ENCODE results near the gene ACD. TPM values are rescaled to one million over a fixed set of nuclear protein-coding genes. Genes with fewer than 3 reads are reported as not detected.

ACD gene
- total RNA-seq = 25.4 and 28.4 TPM in 2 replicates

GRCh38 chr16:67659675-67660563 lies at the start of gene ACD:
ACD (minus strand) TSS chr16:67660260; CDS start chr16:67660220, 40 bp downstream.

GRCh38 chr16:67666559-67667452 lies 6.7 kb upstream of the ACD start, which contains the start of the genes C16orf86 and ENKD1:
C16orf86 (plus strand) TSS chr16:67666814; CDS start chr16:67666971, 157 bp downstream.
ENKD1 (minus strand) TSS chr16:67666750; CDS start chr16:67666442, 308 bp downstream.

GRCh38 chr16:67660564-67661028 lies 536 bp upstream of the ACD start, which contains the start of gene PARD6A:
PARD6A (plus strand) TSS chr16:67660960; CDS start chr16:67661039, 79 bp downstream.

Other genes with a start within 250 kb of the ACD start
- gene ZDHHC1, start 243.8 kb downstream of the ACD start, total RNA-seq = 8.5 and 13.1 TPM in 2 replicates
- 0.10 and 0.65 TPM in 2 replicates for gene HSD11B2, start 229.1 kb downstream of the ACD start, total RNA-seq
- gene ATP6V0D1, start 179.1 kb downstream of the ACD start, total RNA-seq = 114 and 123 TPM in 2 replicates
- gene AGRP, start 176.7 kb downstream of the ACD start, total RNA-seq = not detected in 2 replicates
- 57.8 and 62.6 TPM in 2 replicates for gene RIPOR1, start 131.4 kb downstream of the ACD start, total RNA-seq
- 32.7 and 34.2 TPM in 2 replicates for gene CTCF, start 97.7 kb downstream of the ACD start, total RNA-seq
- gene CARMIL2, start 15.1 kb downstream of the ACD start, total RNA-seq = 0.67 and 1.3 TPM in 2 replicates
- 1.3 and 2.2 TPM in 2 replicates for gene PARD6A, start 700 bp upstream of the ACD start, total RNA-seq
- 9.6 and 21.2 TPM in 2 replicates for gene ENKD1, start 6.5 kb upstream of the ACD start, total RNA-seq
- 2.0 and 2.4 TPM in 2 replicates for gene C16orf86, start 6.6 kb upstream of the ACD start, total RNA-seq
- gene GFOD2, start 59.1 kb upstream of the ACD start, total RNA-seq = 52.3 and 53.9 TPM in 2 replicates
- gene RANBP10, start 146.3 kb upstream of the ACD start, total RNA-seq = 11.2 and 15.4 TPM in 2 replicates
- 0.33 and 0.67 TPM in 2 replicates for gene TSNAXIP1, start 146.6 kb upstream of the ACD start, total RNA-seq
- 25.7 and 28.1 TPM in 2 replicates for gene THAP11, start 182.1 kb upstream of the ACD start, total RNA-seq
- 258 and 586 TPM in 2 replicates for gene NUTF2, start 186.7 kb upstream of the ACD start, total RNA-seq
- gene CENPT, start 187.4 kb upstream of the ACD start, total RNA-seq = 30.4 and 30.5 TPM in 2 replicates
- gene EDC4, start 212.8 kb upstream of the ACD start, total RNA-seq = 81.1 and 84.6 TPM in 2 replicates
- gene NRN1L, start 224.6 kb upstream of the ACD start, total RNA-seq = not detected in 2 replicates
- gene PSKH1, start 233.0 kb upstream of the ACD start, total RNA-seq = 21.9 and 26.1 TPM in 2 replicates